NCI-H1417 treated with DMSO at 0.1 percent for 48 hours (cell line): ENCODE data around the gene DNAAF8.
A peak's percentile ranks its signal among the peaks of the same experiment; 100 is the strongest.

Experiments used
- DNase-seq: peaks from one replicate; lab custom pipeline; 2025; lab: John Stamatoyannopoulos, UW

Gene DNAAF8

GRCh38 chr16:4734063-4734729 lies at the start of gene DNAAF8, which contains the start of gene ANKS3:
Gene DNAAF8 (plus strand): TSS chr16:4734537. CDS start chr16:4736515, 1,978 bp downstream.
Gene ANKS3 (minus strand): TSS chr16:4734271. CDS start chr16:4730149, 4,122 bp downstream.
- peak; percentile 28 for DNase-seq

- no peak for DNase-seq
Measured at GRCh38 chr16:4684763-4685162, 49.6 kb upstream of the DNAAF8 start.

DNA sequence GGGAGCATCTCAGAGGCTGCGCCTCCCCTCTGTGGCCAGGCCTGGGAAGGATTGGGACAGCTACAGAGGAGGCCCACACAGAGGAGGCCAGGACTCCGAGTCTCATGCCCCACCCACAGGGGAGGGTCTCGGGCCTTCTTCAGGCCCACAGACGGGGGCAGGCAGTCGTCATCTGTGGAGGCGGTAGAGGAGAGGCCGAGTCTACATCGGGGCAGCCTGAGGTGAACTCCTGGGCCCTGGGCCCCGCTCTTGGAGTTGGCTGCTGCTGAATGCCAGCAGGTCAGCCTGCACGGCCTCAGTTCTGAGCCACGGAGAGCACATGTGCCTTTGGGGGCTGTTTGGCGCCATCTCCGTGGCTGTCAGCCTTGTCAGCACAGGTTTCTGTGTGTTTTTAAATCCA lies 49.0 kb upstream of the DNAAF8 start:
- DNase-seq: no peak

GRCh38 chr16:4685776-4686496 lies 48.4 kb upstream of the DNAAF8 start:
- DNase-seq: no peak

GRCh38 chr16:4686497-4687210 lies 47.7 kb upstream of the DNAAF8 start:
- no peak for DNase-seq

GRCh38 chr16:4687416-4687815 lies 46.9 kb upstream of the DNAAF8 start:
- DNase-seq: no peak

GRCh38 chr16:4687946-4688673 lies 46.2 kb upstream of the DNAAF8 start:
- DNase-seq: no peak

DNA sequence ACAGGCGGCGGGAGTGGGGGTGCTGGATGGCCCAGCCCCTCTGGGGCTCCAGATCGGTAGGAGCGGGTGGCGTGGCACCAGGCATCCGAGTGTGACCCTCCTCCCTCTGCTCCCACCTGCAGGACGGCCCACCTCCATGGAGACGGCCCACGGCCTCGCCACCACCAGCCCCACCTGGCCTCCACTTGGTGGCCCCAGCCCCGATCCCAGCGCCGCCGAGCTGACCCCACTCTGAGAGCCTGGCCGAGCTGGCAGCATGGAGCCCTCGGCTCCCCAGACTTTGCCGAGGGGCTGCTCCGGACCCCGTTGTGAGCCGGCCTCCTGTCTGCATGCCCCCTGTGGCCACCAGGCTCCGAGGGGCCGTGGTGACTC lies 45.7 kb upstream of the DNAAF8 start:
- no peak for DNase-seq

DNA sequence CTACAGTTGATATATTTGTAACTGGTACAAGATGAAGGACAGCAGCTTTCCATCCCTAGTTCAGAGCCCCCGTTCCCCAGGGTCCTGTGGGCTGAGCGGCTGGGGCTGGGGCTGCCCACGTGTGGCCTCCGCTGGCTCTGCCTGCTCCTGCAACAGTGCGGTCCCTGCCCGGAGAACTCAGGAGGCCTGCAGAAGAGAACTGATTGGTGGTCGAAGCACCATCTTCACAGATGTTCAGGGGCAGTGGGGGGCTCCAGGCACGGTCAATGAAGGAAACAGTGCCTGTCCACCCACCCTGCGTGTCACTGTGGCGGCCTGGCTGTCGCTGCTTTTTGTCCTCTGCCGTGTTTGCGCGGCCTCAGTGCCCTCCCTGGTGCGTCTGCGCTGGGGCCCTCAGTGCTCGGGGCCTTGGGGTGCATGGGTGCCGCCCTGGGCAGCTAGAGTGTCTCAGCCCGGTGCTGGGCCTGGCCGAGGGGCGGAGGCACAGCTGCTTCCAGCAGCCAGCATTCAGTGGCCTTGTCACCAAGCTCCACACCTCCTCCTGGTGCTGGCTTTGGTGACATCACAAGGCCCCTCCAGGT lies 45.2 kb upstream of the DNAAF8 start:
- DNase-seq: no peak

DNA sequence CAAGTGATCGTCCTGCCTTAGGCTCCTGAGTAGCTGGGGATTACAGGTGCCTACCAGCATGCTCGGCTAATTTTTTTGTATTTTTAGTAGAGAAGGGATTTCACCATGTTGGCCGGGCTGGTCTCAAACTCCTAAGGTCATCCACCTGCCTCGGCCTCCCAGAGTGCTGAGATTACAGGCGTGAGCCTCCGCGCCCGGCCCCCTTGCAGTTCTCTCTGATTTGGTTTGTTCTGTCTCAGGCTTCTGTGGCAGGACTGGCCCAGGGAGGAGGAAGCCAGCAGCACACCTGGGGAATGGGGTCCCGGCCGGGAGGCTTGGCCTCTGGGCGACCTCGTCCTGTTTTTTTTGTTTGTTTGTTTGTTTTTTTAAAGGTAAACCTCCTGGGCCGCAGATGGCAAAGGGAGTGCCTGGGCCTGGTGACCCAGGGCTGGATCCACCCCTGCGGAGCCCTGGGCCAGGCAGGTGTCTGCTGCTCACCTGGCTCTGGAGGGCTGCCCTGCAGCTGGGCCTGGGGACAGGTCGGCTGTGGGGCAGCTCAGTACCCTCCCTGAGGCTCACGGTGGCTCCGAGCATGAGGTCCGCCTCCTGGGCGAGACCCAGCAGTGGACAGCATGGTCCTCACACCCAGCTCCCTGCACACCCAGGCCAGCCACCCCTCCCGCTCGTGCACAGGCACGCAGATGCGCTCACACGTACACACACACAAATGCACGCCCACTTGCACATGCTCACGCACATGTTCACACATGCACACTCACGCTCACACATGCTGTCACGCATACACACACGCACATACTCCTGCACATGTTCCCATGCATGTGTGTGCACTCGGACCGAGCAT lies 44.3 kb upstream of the DNAAF8 start:
- no peak for DNase-seq

DNA sequence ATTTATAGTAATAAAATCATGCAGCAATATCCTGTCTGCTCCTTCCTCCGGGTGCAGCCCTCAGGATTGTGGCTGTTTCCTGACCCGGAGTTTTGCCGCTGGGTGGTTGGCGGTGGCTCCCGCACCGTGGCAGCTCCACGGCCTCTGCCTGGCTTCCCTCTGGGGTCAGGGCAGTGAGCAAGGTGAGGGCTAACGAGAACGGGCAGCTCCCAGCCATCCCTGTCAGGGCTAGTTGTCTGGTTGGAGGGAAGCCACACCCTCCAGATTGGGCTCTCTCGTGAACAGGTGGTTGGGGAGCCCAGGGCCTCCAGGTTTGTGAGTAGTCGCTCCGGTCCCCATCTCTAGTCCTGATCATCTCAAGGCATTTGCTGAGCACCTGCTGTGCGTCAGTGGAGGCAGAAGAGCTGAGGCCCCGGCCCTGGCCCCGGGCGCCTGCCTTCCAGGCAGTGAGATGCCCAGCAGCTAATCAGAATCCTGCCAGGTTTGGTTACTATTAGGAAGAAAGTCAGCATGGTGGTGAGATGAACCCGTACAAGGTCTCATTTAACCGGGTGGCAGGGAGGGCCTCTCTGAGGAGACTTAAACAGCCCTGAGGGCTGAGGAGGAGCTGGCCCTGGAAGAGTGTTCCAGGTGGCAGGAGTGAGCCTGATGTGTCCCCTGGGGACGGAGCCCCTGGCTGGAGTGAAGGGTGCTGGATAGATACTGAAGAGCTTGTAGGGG lies 43.2 kb upstream of the DNAAF8 start:
- DNase-seq: no peak

GRCh38 chr16:4691666-4692412 lies 42.5 kb upstream of the DNAAF8 start:
- no peak for DNase-seq

DNA sequence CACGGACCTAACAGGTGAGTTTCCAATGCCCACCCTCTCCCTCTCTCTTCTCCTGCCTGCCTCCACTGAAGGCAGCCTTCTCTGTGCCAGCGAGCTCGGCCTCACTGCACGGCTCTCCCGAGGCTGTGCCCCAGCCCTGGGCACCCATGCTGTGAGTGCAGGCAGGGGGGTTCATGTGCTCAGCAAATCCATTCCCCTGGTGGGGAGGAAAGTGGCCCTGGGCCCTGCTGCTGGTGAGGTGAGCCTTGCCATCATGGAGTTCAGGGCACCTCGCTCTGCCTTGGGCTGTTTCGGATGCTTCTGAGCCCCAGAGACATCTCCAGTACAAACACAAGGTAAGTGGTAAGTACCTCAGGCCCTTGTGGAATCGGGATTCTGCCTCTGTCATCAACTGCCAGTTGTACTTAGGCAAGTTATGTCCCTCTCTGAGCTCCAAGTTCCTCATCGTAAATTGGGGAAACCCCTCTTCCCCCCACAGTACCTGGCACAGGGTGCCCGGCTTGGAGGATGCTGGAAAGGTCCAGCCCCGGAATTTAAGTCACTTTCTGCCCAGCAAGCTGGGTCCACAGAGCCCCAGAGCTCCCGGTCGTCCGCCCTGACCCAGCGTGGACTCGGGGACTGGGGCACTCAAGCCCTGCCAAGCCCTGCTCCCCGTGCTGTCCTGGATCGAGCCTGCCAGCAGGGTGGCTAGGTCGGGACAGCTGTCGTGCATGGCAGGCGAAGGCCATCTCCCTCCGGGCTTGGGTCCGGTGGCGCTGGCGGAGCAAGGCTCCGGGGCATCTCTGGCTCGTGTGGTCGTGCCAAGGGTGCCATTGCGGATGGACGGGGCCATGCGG lies 41.7 kb upstream of the DNAAF8 start:
- no peak for DNase-seq

GRCh38 chr16:4693296-4693955 lies 40.9 kb upstream of the DNAAF8 start, which contains the start of gene NUDT16L1:
Gene NUDT16L1 (plus strand): TSS chr16:4693562. CDS start chr16:4693727, 165 bp downstream.
- DNase-seq: peak; percentile 72

DNA sequence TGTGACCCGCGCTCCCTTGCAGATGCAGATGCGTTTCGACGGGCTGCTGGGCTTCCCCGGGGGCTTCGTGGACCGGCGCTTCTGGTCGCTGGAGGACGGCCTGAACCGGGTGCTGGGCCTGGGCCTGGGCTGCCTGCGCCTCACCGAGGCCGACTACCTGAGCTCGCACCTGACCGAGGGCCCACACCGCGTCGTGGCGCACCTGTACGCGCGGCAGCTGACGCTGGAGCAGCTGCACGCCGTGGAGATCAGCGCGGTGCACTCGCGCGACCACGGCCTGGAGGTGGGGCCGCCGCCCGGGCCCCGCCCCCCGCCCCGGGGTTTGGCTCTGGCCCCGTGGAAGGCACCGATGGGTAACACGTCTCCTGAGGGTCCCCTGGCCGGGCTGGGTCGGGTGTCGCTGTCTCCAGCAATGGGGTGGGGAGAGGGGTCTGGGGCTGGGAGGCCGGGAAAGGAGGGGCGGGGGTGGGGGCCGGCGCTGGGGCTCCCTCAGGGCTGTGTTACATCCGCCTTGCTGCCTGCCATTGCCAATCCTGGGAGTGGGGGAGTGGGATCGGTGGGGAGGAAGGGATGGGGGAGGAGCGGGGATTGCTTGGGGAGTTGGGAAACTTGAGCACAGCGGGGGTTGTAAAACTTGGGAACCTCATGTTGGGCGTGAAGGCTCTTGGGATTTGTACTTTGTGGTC lies 40.2 kb upstream of the DNAAF8 start:
- DNase-seq: no peak

DNA sequence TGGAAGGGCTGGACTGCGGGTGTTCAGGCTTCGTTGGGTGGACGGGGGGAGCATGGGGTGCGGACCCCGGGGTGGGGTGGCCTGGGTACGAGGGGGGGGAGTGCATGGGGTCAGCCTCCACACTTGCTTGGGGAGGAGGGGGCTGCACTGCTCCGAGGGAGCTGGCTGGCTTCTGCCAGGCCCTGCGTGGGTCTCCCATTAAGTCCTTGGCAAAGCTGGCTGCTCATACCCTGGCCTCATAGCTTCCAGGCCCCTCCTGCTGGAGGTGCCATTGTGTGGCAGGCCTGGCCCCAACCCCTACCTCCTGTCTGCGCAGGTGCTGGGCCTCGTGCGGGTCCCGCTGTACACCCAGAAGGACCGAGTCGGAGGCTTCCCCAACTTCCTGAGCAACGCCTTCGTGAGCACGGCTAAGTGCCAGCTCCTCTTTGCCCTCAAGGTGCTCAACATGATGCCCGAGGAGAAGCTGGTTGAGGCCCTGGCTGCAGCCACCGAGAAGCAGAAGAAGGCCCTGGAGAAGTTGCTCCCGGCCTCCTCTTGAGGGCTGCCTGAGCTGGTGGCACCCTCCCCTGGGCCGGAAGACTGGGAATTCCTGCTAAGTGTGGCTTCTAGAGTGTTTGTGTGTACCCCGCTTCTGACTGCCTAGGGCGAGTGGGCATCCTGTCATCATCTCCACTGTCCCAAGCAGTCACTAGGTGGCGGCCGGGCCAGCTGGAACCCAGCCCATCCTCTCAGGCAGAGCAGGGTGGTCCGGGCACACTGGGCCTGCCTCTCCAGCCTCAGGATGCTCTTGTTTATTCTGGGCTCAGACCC lies 39.5 kb upstream of the DNAAF8 start:
- DNase-seq: no peak
